Measurements from ENCODE around the gene ZCCHC18.
"Not testable (repeated sequence)": the region's sequence is repeated elsewhere in the genome, so short reads cannot be mapped to it uniquely, and the experiment has no call there.

Gene ZCCHC18

DNA sequence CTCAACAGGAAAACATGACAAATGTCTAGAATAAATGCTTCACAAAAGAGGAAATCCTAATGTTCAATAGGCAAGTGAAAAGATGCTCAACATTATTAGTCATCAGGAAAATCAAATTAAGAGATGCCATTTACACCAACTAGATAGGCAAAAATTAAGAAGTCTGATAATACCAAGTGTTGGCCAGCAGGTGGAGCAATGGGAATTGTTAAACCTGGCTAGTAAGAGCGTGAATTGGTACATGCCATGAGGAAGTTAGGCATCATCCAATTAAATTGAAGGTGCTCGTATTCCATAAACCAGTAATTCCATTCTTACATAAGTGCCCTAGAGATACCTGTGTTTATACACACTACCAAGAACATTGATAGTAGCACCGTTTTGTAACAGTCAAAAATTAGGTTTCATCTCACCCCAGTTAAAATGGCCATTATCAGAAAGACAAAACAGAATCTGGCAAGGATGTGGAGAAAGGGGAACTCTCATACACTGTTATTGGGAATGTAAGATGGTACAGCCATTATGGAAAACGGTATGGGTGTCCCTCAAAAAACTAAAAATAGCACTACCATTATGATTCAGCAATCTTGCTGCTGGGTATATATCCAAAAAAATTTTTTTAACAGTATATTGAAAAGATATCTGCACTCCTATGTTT lies 14.0 kb upstream of the ZCCHC18 start:
- TF ChIP-seq, protein P1, sequence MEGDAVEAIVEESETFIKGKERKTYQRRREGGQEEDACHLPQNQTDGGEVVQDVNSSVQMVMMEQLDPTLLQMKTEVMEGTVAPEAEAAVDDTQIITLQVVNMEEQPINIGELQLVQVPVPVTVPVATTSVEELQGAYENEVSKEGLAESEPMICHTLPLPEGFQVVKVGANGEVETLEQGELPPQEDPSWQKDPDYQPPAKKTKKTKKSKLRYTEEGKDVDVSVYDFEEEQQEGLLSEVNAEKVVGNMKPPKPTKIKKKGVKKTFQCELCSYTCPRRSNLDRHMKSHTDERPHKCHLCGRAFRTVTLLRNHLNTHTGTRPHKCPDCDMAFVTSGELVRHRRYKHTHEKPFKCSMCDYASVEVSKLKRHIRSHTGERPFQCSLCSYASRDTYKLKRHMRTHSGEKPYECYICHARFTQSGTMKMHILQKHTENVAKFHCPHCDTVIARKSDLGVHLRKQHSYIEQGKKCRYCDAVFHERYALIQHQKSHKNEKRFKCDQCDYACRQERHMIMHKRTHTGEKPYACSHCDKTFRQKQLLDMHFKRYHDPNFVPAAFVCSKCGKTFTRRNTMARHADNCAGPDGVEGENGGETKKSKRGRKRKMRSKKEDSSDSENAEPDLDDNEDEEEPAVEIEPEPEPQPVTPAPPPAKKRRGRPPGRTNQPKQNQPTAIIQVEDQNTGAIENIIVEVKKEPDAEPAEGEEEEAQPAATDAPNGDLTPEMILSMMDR (IDR thresholded peaks at IDR 0.05; ENCODE audit: extremely low read depth, missing control alignments) = peak; percentile 30
- DNase-seq (ENCODE audit: low spot score) = peak; percentile 27

DNA sequence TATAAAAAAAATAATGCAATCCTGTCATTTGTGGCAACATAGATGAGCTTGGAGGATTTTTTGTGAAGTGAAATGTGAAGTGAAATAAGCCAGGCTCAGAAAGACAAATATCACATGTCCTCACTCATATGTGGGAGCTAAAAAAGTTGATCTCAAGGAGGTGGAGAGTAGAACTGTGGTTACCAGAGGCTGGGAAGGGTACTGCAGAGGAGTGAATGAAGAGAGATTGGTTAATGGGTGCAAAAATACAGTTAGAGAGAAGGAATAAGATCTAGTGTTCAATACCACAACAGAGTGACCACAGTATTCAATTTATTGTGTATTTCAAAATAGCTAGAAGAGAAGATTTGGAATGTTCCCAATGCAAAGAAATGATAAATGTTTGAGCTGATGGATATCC lies 13.4 kb upstream of the ZCCHC18 start:
- TF ChIP-seq, protein P1 (IDR thresholded peaks at IDR 0.05; ENCODE audit: extremely low read depth, missing control alignments) = no peak
- DNase-seq (ENCODE audit: low spot score) = no peak

DNA sequence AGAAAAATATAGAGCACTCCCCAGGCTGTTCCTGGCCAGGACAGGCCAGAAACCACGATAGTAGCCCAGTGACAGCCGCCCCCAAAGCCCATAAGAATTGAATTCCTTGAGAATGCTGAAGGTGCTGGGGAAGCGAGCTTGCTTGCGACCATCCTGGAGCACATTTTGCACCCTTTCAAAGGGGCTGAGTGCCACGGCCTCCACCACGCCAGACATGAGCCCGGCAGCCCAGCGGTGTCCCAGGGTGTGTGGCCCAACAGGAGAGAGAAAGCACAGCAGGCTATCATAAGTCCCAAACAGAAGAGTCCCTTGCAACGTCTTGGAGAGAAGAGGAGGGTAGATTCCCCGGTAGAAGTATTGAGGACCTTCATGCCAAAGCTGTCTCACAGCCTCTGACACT lies 7.6 kb upstream of the ZCCHC18 start:
- TF ChIP-seq, protein P1 (IDR thresholded peaks at IDR 0.05; ENCODE audit: extremely low read depth, missing control alignments) = no peak
- no peak for DNase-seq (ENCODE audit: low spot score)

DNA sequence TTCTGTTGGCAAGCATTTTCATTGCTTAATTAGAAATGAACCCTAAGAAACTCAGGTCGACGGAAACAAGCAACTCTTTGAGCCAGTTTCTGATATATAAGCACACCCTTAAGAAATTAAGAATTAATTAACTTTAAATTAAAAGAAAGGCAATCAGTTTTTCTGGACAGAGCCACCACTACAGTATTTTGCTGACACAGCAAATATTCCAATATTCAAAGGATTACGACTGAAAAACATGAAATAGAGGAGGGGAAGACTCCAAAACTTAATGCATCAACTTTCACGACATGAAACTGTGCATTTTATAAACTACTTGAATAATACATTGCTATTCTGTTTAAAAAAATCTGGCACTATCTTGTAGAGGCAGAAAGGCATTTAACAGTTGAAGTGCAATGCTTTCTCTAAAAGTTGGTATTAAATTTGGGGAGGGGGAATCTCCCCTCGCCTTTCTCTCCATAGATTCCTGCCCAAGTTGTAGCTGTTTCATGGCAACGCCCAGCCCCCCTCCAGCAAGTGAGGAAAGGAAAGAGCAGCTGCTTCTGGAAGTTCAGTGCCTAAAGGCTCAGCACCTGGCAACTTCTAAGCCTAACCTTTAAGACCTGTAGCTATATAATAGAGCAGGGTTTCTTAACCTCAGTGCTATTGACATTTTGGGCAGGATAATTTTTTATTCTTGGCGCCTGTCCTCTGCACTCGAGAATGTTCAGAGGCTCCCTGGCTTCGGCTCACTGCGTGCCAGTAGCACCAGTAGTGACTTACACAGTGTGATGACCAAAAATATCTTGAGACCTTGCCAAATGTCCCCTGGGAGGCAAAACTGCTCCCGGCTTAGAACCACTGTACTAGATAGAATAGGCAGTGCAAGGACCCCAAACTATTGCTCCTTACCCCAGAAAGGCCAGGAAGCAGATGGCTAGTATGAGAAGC lies 6.7 kb upstream of the ZCCHC18 start:
- TF ChIP-seq, protein P1 (IDR thresholded peaks at IDR 0.05; ENCODE audit: extremely low read depth, missing control alignments) = no peak
- no peak for DNase-seq (ENCODE audit: low spot score)

DNA sequence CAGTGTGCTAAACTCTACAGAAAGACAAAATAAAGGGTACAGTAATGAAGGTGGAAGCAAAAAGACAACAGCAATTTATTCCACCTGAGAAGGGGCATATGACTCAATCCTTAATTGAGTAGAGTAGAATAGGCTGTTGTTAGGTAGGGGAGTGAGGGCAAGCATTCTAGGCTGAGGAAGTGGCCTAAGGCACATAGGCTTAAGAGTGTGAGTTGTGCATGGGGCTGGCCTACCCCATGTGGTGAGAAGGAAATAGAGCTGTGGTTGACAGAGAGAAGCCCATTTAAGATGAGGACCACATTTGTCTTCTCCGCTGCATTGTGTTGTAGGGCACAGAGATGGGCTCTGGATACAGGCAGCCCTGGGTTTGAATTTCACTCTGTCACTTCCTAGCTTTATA lies 3.4 kb upstream of the ZCCHC18 start:
- no peak for DNase-seq (ENCODE audit: low spot score)
- TF ChIP-seq, protein P1 (IDR thresholded peaks at IDR 0.05; ENCODE audit: extremely low read depth, missing control alignments) = no peak

DNA sequence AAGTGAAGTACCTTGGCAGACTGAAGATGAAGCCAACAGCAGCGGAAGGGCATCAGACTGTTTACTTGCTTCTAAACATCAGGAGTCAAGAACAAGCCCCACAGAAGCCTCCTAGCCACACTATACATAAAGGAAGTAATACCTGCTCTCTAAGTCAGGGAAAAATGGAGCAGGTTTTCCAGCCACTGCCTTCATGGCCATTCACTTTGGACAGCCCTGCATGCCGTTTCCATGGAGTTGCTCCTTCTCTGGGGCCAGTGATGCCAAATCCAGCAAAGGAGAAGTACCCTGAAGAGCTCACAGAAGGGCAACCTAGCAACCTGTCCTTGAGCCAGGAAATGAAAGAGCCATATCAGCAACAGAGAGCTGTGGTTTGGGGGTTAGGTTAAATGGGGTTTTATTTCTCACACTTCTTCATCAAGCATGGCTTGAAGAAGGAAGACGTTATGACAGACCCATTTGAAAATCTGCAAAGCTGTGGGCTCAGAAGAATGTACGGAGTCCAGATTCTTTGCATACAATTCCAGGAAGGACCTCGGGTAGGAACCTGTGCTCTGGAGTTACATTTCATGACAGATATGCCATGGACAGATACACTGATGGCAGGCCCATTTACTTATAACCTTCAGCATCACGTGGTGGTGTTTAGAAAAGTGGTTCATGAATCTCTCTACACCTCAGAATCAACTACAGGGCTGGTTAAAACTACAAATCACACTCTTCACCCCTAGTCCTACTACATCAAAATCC lies 1.7 kb upstream of the ZCCHC18 start:
- DNase-seq (ENCODE audit: low spot score) = not testable (repeated sequence)

DNA sequence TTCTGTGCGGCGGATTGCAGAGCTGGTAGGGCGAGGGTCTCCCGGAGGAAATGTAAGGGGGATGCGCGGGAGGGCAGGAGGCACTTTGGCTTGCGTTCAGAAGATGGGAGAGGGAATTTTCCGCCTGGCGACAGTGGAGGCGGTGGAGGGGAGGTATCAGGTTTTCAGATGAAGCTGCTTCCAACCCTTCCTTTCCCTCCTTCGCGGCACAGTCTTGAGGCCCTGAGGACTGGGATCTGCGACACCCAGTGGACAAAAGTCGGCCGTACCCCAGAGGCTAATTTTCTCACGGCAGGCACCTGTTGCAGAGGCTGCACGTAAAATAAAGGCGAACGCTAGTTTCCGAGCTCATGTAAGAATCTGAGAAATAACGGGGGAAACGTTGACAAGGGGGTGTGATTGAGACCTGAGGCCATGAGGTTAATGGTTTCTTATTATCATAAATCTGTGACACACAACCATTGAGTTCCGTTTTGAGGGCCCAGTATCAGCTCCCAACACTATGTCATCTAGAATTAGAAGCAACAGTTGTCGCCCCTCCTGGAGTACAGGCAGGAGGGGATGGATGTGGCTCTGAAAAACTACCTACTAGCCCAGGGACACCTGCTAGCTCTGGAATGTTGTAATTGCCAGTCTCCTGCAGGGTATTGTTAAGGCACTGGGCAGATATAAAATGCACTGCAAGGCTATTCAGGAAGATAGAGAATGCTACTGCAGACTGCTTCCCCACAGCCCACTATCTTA lies 1.1 kb downstream of the ZCCHC18 start:
- DNase-seq (ENCODE audit: low spot score) = peak; percentile 37
- TF ChIP-seq, protein P1 (IDR thresholded peaks at IDR 0.05; ENCODE audit: extremely low read depth, missing control alignments) = peak; percentile 32
